ENCODE data around the gene HOXC12.

The HOXC12 gene

DNA sequence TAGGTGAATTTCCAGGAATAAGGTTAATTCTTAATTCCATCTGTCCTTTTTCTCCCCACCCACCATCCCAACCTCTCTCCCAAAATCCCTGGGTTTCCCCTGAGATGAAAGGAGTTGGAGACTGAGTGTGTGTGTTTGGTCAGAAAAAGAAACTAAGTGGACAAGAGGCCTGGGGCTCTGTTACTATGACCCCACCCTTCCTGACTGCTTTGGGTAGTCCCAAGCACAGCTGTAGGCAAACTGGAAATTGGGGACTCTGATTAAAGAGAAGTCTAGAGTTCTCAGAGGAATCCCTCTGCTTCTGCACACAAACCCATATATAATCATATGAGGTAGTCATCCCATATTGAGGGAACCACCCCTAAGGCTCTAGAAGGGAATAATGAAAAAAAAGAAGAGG lies 7.0 kb upstream of the HOXC12 start:
- no peak for DNase-seq (ENCODE audit: low read depth)
- H3K4me3 ChIP-seq (ENCODE audit: low read depth, low read length) = no peak overlapping the region
- in situ Hi-C loops (cut with HindIII; ENCODE audit: low sequenced_read_pairs) = no loop called here
- TF ChIP-seq, protein P1, sequence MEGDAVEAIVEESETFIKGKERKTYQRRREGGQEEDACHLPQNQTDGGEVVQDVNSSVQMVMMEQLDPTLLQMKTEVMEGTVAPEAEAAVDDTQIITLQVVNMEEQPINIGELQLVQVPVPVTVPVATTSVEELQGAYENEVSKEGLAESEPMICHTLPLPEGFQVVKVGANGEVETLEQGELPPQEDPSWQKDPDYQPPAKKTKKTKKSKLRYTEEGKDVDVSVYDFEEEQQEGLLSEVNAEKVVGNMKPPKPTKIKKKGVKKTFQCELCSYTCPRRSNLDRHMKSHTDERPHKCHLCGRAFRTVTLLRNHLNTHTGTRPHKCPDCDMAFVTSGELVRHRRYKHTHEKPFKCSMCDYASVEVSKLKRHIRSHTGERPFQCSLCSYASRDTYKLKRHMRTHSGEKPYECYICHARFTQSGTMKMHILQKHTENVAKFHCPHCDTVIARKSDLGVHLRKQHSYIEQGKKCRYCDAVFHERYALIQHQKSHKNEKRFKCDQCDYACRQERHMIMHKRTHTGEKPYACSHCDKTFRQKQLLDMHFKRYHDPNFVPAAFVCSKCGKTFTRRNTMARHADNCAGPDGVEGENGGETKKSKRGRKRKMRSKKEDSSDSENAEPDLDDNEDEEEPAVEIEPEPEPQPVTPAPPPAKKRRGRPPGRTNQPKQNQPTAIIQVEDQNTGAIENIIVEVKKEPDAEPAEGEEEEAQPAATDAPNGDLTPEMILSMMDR (IDR thresholded peaks at IDR 0.05; ENCODE audit: low read depth, low read length, missing control alignments) = no peak

DNA sequence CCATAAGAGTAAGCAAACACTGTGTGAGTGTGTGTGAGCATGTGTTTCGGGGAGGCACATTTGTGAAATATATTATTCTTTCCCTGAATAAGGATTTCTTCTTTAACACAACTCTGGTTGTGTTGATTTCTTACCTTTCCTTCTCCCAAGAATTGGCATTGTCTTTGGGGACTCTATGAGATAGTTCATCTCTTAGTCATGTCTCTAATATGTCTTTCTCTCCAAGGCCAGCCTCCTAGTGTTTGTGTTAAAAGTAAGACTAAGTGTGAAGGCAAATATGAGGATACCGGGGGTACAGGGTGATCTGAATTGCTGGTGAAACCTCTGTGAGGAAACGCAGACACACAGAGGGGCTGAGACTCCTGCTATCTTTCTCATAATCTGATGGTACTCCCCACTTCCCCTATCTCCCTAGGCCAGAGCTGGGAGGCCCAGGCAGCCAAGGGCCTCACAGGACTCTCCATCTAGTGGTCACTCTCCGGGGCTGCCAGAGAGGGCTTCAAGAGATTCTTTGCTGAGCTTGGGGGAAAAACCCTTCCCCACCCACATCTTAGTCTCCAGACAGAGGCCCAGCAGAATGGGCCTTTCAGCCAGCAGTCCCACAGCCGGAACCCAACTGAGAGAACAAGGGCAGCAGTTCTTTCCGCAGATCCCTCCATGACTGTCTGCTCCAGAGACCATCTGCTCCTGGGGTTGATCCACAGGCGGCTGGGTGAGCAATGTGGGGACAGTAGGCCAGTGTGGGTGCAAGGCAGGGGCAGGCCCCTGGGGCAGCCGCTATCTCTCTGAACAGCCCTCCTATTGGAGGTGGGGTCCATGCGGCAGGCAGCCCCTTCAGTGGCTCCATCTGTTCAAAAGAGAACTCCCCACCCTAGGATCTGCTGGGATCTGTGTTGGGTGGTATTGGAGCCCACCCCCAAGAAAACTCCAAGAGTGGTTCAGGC lies 5.8 kb upstream of the HOXC12 start:
- in situ Hi-C loops (cut with HindIII; ENCODE audit: low sequenced_read_pairs) = no loop called here
- no peak for DNase-seq (ENCODE audit: low read depth)
- no peak overlapping the region for H3K4me3 ChIP-seq (ENCODE audit: low read depth, low read length)
- TF ChIP-seq, protein P1 (IDR thresholded peaks at IDR 0.05; ENCODE audit: low read depth, low read length, missing control alignments) = no peak

DNA sequence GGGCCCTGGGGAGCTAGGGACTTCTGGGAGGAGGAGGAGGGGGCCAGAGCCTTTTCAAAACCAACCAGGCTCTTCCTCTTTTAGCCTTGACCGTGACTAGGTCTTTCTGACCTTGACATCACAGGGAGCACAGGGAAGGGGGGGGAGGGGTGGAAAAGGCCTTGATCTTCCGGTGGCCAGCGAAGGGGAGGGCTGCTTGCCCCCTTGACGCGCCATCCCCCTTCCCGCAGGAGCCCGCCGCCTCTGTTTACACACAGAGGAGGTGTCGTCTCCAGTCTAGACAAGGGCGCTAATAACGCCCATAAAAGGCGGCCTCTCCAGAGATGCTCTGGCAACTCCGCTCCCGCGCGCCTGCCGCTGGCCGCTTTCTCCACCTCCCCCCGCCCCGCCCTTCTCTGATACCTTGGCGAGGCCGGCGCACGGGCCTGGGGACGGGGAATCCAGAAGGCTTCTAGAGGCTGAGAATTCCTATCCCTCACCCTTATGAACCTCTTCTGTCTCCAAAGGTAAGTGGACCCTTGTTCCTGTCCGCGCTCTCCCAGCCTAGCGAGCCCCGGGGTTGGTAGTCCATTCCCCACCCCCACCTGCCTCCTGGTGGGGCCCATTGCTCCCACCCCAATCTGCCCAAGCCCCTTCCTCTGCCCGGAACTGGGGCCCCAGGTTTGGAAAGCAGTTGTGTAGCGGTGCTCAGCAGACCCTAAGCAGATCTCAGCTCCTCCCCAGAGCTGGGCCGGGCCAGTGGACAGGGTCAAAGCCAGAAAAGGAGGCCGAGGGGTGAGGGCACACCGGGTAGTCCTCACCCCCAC lies 4.9 kb upstream of the HOXC12 start:
- H3K4me3 ChIP-seq (ENCODE audit: low read depth, low read length) = no peak overlapping the region
- in situ Hi-C loops (cut with HindIII; ENCODE audit: low sequenced_read_pairs) = no loop called here
- TF ChIP-seq, protein P1 (IDR thresholded peaks at IDR 0.05; ENCODE audit: low read depth, low read length, missing control alignments) = no peak
- no peak for DNase-seq (ENCODE audit: low read depth)

DNA sequence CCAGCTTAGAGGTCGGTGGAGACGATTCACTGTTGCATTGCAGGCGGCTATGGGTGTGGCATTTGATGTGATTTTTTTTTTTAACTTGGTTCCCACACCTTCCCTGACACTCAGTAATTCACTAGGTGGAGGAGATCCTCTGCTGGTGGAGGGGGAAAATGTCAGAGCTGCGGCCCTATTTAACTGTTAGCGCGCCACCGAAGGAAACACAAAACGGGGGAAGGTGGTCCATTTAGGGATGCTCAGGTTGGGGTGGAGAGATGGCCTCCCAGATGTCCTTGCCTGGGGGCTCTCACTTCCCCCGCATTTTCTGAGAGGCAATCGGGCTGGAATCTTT lies 4.3 kb upstream of the HOXC12 start:
- TF ChIP-seq, protein P1 (IDR thresholded peaks at IDR 0.05; ENCODE audit: low read depth, low read length, missing control alignments) = no peak
- in situ Hi-C loops (cut with HindIII; ENCODE audit: low sequenced_read_pairs) = no loop called here
- H3K4me3 ChIP-seq (ENCODE audit: low read depth, low read length) = no peak overlapping the region
- DNase-seq (ENCODE audit: low read depth) = no peak

DNA sequence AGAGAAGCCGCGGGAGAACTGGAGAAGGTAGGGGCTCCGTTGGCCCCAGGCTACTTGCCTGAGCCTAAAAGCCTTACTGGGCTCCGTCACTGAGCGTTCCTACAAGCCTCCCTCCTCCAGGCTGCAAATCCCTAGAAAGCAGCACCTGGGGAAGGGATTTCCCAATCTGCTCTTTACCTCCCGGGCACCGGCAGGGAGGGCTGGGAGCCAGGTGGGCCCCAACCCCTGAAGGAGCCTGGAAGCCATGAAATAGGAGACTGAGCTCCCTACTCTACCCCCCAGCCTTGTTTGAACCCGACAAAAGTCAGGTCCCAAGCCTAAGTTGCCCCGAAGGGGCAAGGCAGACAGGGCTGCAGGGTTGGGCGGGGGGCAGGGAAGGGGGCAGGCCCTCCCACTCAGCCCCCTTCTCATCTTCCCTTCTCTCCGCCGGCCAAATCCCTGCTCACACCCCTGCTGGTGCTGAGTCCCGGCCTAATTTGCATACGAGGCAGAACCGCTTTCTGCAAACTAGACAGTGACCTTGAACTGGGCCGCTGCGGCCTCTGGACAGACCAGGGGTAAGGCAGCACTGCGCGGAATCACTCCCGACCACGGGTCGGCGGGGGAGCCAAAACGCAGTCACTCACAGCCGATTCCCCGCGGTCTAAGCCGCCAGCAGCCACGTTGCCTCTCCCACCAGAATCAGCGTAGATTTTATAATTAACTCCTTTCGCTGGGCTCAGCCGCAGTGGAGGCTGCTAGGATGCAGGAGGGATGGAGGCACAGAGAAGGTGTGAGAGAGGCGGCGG lies 3.7 kb upstream of the HOXC12 start:
- TF ChIP-seq, protein P1 (IDR thresholded peaks at IDR 0.05; ENCODE audit: low read depth, low read length, missing control alignments) = no peak
- no peak for DNase-seq (ENCODE audit: low read depth)
- in situ Hi-C loops (cut with HindIII; ENCODE audit: low sequenced_read_pairs) = no loop called here
- no peak overlapping the region for H3K4me3 ChIP-seq (ENCODE audit: low read depth, low read length)
